ENCODE measurements around the gene SPDYE16.
"Not testable (repeated sequence)": the region's sequence is repeated elsewhere in the genome, so short reads cannot be mapped to it uniquely, and the experiment has no call there.

SPDYE16 gene

GRCh38 chr7:76504351-76505167, 38.5 kb downstream of the SPDYE16 start:
- not testable (repeated sequence) for DNase-seq

GRCh38 chr7:76503244-76503643, 39.9 kb downstream of the SPDYE16 start:
- DNase-seq, result not testable (repeated sequence)

- DNase-seq, result not testable (repeated sequence)
Measured at GRCh38 chr7:76502836-76503235, 40.3 kb downstream of the SPDYE16 start.

- not testable (repeated sequence) for DNase-seq
Measured at GRCh38 chr7:76502224-76502623, 40.9 kb downstream of the SPDYE16 start.

- DNase-seq, result not testable (repeated sequence)
Measured at GRCh38 chr7:76499924-76500241, 43.2 kb downstream of the SPDYE16 start.

- DNase-seq, result not testable (repeated sequence)
Measured at GRCh38 chr7:76499201-76499923, 43.7 kb downstream of the SPDYE16 start.

GRCh38 chr7:76498583-76499200, 44.4 kb downstream of the SPDYE16 start:
- DNase-seq, result not testable (repeated sequence)

GRCh38 chr7:76497918-76498582, 45.0 kb downstream of the SPDYE16 start:
- DNase-seq, result not testable (repeated sequence)

- not testable (repeated sequence) for DNase-seq
Measured at GRCh38 chr7:76495717-76496116, 47.4 kb downstream of the SPDYE16 start.

- not testable (repeated sequence) for DNase-seq
Measured at GRCh38 chr7:76492139-76492538, 51.0 kb downstream of the SPDYE16 start.

GRCh38 chr7:76487969-76488368, 55.1 kb downstream of the SPDYE16 start:
- DNase-seq, result not testable (repeated sequence)

GRCh38 chr7:76486618-76487017, 56.5 kb downstream of the SPDYE16 start:
- DNase-seq, result not testable (repeated sequence)

- DNase-seq, result not testable (repeated sequence)
Measured at GRCh38 chr7:76485822-76486610, 57.1 kb downstream of the SPDYE16 start.

GRCh38 chr7:76484456-76484855, 58.6 kb downstream of the SPDYE16 start:
- DNase-seq, result not testable (repeated sequence)

- DNase-seq, result not testable (repeated sequence)
Measured at GRCh38 chr7:76483081-76483480, 60.0 kb downstream of the SPDYE16 start.

GRCh38 chr7:76482660-76483059, 60.4 kb downstream of the SPDYE16 start:
- not testable (repeated sequence) for DNase-seq
